Activated B cell treated with CpG ODN at 0.5 μM for 24 hours (primary cell): ENCODE results near the gene ABLIM2. TPM values are rescaled to one million over a fixed set of nuclear protein-coding genes. Genes with fewer than 3 reads are reported as not detected.

Experiments
- ATAC-seq: fragments of 200-7000 bp; cut with Tn5 transposase; one replicate; pipeline ENCODE4 v1.10.0; 2021; ENCODE audit warnings: low read depth, mild to moderate bottlenecking, moderate library complexity
- CTCF ChIA-PET: fragments of 350-600 bp; sonication (Branson Sonifier 250); formaldehyde crosslinking; loops from one replicate; lab custom pipeline; 2021; ENCODE audit warnings: antibody characterized with exemption; lab: Charles Lee
- POLR2A ChIA-PET: fragments of 350-600 bp; sonication (Branson Sonifier 250); formaldehyde crosslinking; loops from one replicate; lab custom pipeline; 2021; ENCODE audit warnings: antibody characterized with exemption; lab: Charles Lee
- DNase-seq: peaks from one replicate; pipeline ENCODE4 v3.0.0; 2022
- H3K27ac Mint-ChIP-seq: one replicate; pipeline ENCODE4 v1.8.0; 2020; ENCODE audit warnings: mixed read lengths
- H3K27me3 Mint-ChIP-seq: one replicate; pipeline ENCODE4 v1.8.0; 2021; ENCODE audit warnings: mixed read lengths
- H3K36me3 Mint-ChIP-seq: one replicate; pipeline ENCODE4 v1.8.0; 2021; ENCODE audit warnings: low read depth, mixed read lengths
- H3K4me1 Mint-ChIP-seq: one replicate; pipeline ENCODE4 v1.8.0; 2021; ENCODE audit warnings: mixed read lengths
- H3K4me3 Mint-ChIP-seq: one replicate; pipeline ENCODE4 v1.8.0; 2020; ENCODE audit warnings: mild to moderate bottlenecking, mixed read lengths
- H3K9me3 Mint-ChIP-seq: one replicate; pipeline ENCODE4 v1.8.0; 2020; ENCODE audit warnings: mixed read lengths
- intact Hi-C: fragments of 100-400 bp; cut with micrococcal nuclease; formaldehyde crosslinking; loops from one replicate; pipeline ENCODE4 v1.15.1; 2024
- total RNA-seq: library from RNA; stranded (reverse); gene quantifications from 2 replicates; pipeline ENCODE4 v1.2.3, GENCODE V29; 2022
- TF ChIP-seq, protein P1 (sequence below): fragments of 200-600 bp; IDR thresholded peaks from one replicate; pipeline ENCODE4 v1.8.0; 2022; ENCODE audit warnings: antibody characterized with exemption, mild to moderate bottlenecking

Gene ABLIM2
- total RNA-seq, 1 donor from 2014 or later: 5.2 TPM

DNA sequence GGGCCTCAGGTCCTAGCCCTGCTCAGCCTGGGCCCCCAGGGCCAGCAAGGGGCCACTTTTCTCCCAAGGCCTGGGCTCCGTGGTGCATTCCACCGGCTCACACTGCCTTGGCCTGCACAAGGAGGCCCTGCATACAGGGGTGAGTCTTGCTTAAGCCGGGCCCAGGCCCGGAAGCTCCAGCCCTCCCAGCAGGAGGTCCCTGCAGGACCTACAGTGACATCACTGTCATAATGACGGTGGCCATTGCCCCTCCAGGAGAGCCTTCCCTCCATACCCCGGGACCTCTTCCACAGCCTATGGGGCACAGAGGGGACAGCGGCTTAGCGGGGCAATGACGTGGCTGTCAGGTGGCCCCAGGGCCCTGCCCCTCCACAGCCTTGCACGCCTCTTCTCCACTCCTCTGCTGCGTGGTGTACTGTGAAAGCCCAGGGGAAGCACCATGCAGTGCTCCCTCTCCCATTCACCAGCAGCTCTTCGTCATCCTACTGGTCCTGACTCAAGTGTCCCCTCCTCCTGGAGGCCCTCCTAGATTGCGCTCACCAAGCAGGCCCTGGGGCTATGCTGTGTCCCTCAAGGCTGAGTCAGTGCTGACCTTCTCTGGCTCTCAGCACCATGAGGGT is 186.6 kb downstream of the ABLIM2 start:
- TF ChIP-seq, protein P1, sequence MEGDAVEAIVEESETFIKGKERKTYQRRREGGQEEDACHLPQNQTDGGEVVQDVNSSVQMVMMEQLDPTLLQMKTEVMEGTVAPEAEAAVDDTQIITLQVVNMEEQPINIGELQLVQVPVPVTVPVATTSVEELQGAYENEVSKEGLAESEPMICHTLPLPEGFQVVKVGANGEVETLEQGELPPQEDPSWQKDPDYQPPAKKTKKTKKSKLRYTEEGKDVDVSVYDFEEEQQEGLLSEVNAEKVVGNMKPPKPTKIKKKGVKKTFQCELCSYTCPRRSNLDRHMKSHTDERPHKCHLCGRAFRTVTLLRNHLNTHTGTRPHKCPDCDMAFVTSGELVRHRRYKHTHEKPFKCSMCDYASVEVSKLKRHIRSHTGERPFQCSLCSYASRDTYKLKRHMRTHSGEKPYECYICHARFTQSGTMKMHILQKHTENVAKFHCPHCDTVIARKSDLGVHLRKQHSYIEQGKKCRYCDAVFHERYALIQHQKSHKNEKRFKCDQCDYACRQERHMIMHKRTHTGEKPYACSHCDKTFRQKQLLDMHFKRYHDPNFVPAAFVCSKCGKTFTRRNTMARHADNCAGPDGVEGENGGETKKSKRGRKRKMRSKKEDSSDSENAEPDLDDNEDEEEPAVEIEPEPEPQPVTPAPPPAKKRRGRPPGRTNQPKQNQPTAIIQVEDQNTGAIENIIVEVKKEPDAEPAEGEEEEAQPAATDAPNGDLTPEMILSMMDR: no peak
- intact Hi-C loops: no loop called here
- Mint-ChIP-seq H3K4me1 (peaks cover 7% of the 10 kb centered on the region), H3K36me3 (no peaks in the 10 kb centered on the region), H3K27ac (no peak overlapping the region), H3K27me3 (peaks cover 8% of the 10 kb centered on the region), H3K9me3 (peaks cover 2% of the 10 kb centered on the region), H3K4me3 (no peak overlapping the region)
- no peak for ATAC-seq
- DNase-seq: no peak
- ChIA-PET POLR2A (no interaction called here), CTCF (no interaction called here)

DNA sequence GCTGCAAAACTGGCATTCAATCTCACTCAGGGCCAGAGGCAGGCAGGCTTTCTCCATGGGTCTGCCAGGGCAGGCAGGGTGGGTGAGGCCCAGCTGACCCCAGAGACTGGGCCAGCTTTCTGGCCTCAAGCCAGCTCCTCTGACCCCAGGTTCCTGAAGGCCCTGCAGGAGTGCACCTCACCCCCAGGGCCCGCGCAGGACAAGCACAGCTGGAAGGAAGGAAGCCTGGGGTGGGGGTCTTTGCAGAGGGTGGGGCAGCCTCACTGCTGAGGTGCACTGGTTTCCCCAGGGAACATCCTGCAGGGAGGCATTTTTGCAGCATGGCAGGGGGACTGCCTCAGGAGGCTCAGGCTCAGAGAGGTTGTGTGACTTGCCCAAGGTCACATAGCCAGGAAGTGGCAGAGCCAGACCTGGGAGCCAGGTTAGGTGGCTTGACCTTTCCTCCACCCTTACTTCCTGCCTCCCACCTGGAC is 187.4 kb downstream of the ABLIM2 start:
- intact Hi-C loops: no loop called here
- DNase-seq (no peak), ATAC-seq (no peak)
- ChIA-PET POLR2A (no interaction called here), CTCF (no interaction called here)
- Mint-ChIP-seq H3K27me3 (peaks cover 8% of the 10 kb centered on the region), H3K4me3 (no peak overlapping the region), H3K4me1 (peaks cover 7% of the 10 kb centered on the region), H3K9me3 (no peaks in the 10 kb centered on the region), H3K36me3 (no peaks in the 10 kb centered on the region), H3K27ac (no peak overlapping the region)
- TF ChIP-seq, protein P1: no peak

DNA sequence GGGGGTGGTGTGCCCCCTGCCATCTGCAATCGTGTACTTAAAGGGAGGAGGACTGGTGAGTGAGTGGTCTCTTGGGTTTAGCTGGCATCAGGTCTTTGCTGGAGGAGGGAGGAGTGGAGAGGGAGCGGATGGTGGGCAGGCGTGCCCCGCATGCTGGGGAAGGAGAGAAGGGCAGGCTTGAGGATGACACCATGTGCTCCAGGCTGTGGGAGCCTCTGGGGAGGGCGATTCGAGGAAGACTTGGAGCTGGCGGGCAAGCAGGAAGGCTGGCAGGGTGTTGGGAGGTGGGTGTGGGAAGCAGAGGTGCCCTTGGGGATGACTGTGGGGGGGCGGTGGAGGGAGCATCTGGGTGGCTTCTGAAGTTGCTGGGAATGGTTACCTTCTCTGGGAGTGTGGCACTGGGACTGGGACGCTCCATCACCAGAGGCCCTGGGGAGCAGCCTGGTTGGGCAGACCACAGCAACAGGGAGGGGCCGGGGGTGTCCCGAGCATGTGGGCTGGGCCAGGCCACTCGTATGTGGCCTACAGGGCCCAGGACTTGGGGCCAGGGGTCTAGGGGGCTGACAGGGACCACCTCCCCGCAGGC is 188.2 kb downstream of the ABLIM2 start:
- DNase-seq (no peak), ATAC-seq (no peak)
- no peaks in the 10 kb centered on the region for H3K9me3 Mint-ChIP-seq
- no peak overlapping the region for H3K4me3 Mint-ChIP-seq
- peaks cover 10% of the 10 kb centered on the region for H3K27me3 Mint-ChIP-seq
- H3K4me1 Mint-ChIP-seq: peaks cover 7% of the 10 kb centered on the region
- CTCF ChIA-PET: no interaction called here
- no peaks in the 10 kb centered on the region for H3K36me3 Mint-ChIP-seq
- POLR2A ChIA-PET: no interaction called here
- intact Hi-C loops: no loop called here
- H3K27ac Mint-ChIP-seq: no peak overlapping the region
- TF ChIP-seq, protein P1: no peak

DNA sequence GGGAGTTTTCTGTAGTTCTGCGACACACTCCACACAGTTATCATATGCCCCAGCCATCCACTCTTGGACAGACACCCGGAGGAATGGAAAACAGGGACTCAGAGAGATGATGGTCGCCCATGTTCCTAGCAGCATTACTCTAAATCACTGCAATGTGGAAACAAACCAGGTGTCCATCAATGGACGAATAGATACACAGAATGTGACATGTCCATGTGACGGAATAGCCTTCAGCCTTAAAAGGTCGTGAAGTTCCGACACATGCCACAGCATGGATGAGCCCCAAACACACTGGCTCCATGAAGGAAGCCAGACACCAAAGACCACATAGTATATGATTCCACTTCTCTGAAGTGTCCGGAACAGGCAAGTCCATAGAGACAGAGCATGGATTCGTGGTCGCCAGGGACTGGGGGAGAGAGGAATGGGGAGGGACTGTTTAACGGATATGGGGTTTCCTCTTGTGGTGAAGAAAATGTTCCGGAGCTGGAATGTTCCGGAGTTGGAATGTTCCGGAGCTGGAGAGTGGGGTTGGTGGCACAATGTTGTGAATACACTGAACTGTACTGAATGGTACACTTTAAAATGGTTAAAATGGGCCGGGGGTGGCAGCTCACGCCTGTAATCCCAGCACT is 190.2 kb downstream of the ABLIM2 start:
- intact Hi-C loops: no loop called here
- DNase-seq (no peak), ATAC-seq (no peak)
- Mint-ChIP-seq H3K27me3 (peaks cover 12% of the 10 kb centered on the region), H3K4me3 (no peak overlapping the region), H3K4me1 (peaks cover 7% of the 10 kb centered on the region), H3K27ac (no peak overlapping the region), H3K9me3 (no peaks in the 10 kb centered on the region), H3K36me3 (no peaks in the 10 kb centered on the region)
- CTCF ChIA-PET: no interaction called here
- POLR2A ChIA-PET: no interaction called here
- TF ChIP-seq, protein P1: no peak

DNA sequence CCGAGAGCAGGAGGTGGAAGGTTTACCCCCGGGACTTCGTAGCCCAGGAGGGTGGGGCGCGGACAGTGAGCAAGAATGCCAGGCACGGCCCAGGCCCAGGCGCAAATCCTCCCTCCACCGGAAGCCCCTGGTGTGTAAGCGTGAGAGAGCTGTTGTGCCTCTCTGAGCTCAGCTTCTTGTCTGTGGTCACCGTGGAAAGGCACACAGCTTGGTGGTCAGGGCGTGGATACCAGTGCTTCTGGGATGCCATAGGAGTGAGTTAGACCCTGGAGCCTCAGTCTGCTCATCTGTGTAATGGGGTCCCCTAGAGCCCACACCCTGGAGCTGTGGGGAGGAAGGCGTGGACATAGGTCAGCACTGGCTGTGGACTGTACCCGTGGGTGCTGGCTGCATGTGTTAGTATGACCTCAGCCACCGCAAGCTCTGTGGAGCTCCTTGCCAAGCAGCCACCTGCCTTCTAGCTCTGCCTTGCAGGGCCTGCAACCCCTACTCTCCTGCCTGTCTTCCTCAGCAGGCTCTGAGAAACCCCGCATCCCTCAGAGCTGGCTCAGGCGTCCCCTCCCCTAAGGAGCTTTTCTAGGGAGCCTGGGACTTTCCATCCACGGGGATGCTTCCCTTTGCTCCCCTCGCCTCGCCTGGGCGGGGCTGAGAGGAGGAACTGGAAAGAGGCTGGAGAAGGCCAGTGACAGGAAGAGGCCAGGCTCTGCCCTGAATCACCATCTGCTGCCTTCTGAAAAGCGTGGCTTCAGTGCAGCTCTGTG is 190.9 kb downstream of the ABLIM2 start:
- no peak overlapping the region for H3K27ac Mint-ChIP-seq
- H3K9me3 Mint-ChIP-seq: no peaks in the 10 kb centered on the region
- POLR2A ChIA-PET: no interaction called here
- ATAC-seq (no peak), DNase-seq (no peak)
- intact Hi-C loops: no loop called here
- TF ChIP-seq, protein P1: no peak
- peaks cover 12% of the 10 kb centered on the region for H3K27me3 Mint-ChIP-seq
- CTCF ChIA-PET: no interaction called here
- H3K4me1 Mint-ChIP-seq: peaks cover 7% of the 10 kb centered on the region
- no peaks in the 10 kb centered on the region for H3K36me3 Mint-ChIP-seq
- H3K4me3 Mint-ChIP-seq: no peak overlapping the region
